Left renal pelvis (tissue), 4 donors: ENCODE data around the gene ANKS1B. TPM values are rescaled to one million over a fixed set of nuclear protein-coding genes. Genes with fewer than 3 reads are reported as not detected.

ENCODE experiments used
- DNase-seq, 4 donors: peaks; one replicate each; pipeline ENCODE4 v3.0.0-alpha.2; 2013; ENCODE audit warnings: low read depth in 4 of 4, low spot score in 3 of 4
- polyA plus RNA-seq, 4 donors: library from polyadenylated mRNA; unstranded; fragments of 120-200 nt; gene quantifications; one replicate each; pipeline ENCODE4 v1.2.1, GENCODE V29; 2013; ENCODE audit not compliant: insufficient read length in 4 of 4

ANKS1B gene
- polyA plus RNA-seq, 4 donors: 3.7 to 6.3 (median 4.7) TPM

GRCh38 chr12:99108924-99109323 lies 875.8 kb downstream of the ANKS1B start:
- DNase-seq: no peak

- DNase-seq: no peak
Observed at GRCh38 chr12:99099786-99100185, 885.0 kb downstream of the ANKS1B start.

DNA sequence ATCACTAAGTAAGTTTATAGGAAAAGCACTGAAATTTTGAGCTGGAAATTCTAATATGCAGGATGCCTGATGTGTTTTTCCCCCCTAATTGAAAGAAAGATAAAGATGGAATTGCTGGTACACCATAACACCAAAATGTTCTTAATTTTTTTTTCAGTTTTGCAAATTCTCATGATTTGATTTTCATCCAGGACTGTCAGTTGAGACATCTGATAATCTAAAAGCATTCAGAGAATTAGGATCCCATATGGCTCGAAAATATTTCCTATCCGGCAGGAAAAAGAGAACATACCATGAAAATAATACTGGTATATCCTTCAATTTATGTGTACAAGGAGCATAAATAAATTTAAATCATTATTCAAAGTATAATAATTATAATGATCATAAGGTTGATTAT lies 887.6 kb downstream of the ANKS1B start:
- no peak for DNase-seq

DNA sequence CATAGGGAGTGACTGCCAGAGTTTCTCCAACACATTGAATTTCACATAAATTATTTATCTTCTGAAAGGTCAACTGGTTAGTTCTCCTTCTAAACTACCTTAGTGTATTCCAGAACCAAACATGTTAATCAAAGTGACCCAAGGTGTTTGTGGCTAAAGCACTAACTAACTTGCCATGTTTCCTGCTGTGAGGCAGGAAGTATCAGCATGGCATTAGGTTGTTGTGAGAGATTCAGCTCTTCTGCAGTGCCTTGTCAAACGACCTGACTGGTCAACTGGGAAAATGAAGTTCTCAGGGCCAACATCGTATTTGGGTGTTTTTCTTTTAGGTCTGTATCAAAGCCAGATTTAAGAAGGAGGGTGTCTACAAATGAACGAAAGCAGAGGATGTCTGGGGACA lies 891.6 kb downstream of the ANKS1B start:
- DNase-seq: no peak

GRCh38 chr12:99092100-99092851 lies 892.5 kb downstream of the ANKS1B start:
- no peak for DNase-seq

DNA sequence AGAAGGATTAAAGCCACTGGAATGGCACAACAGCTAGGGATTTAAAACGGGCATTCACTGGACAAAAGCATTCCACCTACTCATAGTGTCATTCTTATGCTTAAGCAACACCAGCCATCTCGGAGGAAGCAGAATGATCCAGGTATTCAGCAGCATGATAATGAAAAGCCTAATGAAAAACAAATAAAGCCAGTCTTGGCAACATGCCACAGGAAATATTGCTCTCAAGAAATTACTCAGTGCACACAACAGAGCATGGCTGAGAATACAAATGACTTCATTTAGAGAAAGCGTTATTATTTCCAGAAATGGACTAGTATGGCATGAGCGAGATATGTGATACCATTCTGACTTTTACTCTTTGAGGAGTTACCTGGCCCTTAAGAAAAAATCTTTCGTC lies 897.5 kb downstream of the ANKS1B start:
- DNase-seq: peak; percentile 24 to 46 (median 32)

DNA sequence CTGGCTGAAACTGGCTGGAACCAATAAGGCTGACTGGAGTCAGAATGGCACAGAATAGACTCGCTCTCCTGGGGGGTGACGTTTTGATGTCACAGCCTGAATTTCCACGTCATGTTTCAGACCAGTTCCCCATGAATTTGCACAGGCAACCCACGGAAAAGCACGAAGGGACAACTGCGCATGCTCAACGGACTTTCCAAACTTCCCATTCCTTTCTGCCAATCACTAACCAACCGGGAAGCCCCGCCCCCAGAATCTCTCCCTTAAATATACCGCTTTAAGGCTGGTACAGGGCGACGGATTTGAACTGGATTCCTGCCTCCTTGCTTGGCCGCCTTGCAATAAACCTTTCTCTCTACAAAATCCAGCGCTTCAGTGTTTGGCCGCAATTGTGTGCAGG lies 904.9 kb downstream of the ANKS1B start:
- no peak for DNase-seq

DNA sequence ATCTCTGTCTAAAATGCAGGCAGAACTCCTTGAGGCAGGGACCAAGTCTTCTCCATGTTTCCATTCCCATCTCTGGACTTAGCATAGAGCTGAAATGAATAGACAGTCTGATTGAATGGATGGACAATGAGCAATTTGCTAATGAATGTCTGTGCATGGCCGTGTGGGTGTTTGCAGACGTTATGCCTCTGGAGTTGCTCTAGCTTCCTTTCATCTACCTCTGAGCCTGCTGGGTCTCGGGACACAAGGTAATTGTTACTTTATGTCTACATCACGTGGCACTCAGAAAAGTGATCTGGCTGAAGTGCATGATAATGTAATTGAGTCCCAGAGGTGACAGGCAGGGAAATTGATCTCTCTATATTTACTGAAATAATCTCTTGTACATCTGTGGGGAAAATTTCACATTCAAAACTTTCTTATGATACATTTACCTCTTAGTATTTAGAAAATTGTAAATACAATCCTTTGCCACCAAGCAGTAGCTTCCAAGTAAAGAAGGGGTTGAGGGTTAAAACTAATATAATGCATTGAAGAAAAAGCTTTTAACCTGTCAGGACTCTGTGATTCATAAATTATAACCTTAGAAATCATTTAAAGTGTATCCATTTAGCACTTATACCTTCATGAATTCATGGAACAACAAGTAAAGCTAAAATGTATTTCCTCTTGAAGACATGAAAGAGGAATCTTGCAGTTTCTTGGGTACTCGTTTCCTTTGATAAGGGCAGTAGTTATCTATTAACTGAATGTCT lies 915.6 kb downstream of the ANKS1B start:
- no peak for DNase-seq

GRCh38 chr12:99067171-99067785 lies 917.5 kb downstream of the ANKS1B start:
- no peak for DNase-seq

- no peak for DNase-seq
Observed at GRCh38 chr12:99066726-99067125, 918.0 kb downstream of the ANKS1B start.

GRCh38 chr12:99063182-99063581 lies 921.6 kb downstream of the ANKS1B start:
- no peak for DNase-seq

DNA sequence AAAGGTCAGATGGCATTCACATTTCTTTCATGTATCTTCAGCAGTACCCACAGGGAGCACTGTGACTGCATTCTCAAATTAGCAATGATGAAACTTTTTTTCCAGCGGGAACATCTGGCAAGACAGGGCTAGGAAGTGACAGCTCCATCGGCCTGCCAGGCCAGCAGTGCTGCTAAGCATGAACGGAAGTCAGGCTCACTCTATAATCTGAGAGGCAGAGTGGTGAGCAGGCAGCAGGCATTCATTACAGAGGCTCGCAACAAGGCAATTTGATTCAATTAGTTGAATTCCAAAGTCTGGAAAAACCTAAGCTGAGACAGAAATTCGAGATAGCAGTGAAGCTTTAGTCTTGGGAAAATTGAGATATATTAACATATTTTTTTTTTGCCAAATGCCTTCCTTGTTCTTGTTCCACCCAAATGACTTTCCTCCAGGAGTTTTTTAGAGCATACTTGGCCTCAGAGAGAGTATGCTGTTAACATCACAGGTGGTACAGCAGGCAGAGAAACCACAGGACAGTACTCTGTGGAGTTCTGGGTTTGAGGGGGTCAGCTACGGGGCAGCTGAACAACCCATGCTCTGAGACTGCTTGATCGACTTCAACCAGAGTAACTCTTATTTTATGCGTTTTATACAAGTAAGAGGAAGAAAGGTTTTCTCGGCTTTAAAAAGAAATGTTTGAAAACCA lies 924.8 kb downstream of the ANKS1B start:
- peak in 2 of 4 donors; percentile 10 to 40 for DNase-seq

DNA sequence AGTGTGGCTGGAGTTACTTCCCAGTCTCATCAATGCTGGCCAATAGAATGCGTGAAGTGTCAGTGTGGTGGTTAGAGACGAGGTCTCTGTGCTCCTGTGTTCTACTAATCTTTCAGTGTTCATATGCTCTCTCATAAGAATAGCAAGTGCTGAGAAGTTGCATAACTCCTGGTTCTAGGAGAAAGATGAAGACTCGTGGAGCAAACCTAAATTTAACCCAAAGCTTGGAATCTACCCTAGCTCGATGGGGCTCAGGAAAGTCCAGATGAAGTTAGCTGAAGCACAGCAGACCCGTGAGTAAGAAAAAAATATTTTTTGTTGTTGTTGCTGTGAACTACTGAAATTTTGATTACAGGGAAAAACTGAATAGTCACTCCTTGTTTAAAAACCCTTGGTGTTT lies 927.1 kb downstream of the ANKS1B start:
- DNase-seq: no peak

- DNase-seq: no peak
Observed at GRCh38 chr12:99056186-99056585, 928.5 kb downstream of the ANKS1B start.

DNA sequence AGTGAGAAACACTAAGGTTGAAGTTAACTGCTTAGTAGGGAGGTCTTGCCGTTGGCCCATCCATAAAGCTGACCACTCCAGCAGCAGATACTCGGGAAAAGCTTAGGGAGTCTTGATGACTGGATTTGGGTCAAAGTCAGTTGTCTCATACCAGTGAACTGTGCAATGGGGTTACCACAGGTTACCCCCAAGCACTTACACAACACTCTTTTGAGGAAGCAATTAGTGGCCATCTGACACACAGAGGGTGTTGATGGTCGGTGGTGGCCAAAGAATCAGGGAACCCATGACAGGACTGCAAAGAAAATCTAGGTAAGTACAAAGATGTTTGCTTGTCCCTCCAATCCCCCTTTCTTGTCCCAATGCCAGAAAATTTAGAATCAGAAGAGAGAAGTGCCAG lies 929.4 kb downstream of the ANKS1B start:
- no peak for DNase-seq

DNA sequence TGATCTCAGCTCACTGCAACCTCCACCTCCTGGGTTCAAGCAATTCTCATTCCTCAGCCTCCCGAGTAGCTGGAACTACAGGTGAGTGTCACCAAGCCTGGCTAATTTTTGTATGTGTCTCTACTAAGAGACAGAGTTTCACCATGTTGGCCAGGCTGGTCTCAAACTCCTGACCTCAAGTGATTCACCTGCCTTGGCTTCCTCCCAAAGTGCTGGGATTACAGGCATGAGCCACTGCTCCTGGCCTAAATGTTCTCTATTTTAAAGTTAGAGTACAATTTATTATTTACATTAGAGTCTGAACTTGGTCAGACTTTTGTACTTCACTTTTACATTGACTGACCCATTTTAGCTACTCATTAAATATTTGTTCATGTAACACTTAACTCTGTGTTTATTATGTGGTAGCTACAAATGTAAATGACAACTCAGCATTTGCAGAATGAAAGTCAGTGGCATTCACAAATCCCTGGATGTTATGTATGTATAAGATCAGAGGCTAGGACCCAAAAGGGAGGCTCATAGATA lies 930.1 kb downstream of the ANKS1B start:
- no peak for DNase-seq

- no peak for DNase-seq
Observed at GRCh38 chr12:99053616-99054362, 930.9 kb downstream of the ANKS1B start.

DNA sequence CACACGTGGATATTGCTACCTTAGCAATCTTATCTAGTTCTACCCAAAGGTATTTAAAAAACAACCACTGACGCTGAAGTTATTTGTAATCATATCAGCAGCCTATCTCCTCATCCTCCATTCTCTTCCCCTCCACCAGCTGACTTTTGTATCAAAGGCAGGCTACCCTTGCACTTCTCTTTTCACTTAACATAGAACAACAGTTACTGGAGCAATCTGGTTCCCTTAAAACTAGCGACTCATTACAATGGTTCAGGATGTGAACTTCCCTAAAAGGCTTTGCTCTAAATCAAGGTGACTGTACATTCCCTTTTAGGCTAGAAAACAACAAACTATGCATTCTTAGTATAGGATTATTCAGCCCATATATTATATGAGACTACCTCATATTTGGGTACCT lies 935.0 kb downstream of the ANKS1B start:
- DNase-seq: no peak

DNA sequence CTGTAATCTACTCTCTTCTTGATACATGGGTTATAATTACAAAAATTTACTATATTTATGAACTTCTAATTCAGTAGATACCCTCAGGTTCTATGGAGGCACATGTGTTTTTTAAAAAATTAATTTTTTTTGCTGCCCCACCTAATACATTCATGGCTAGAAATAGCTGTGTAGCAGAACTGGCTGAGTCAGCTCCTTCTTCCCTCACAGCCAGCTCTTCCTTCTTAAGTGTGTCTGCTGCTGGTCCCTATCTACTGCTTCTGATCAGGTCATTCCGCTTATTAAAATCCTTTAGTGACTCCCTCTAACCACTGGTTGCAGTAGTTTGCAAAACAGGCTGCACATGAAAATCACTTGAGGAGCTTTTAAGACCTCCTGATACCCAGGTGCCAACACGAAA lies 939.6 kb downstream of the ANKS1B start:
- no peak for DNase-seq

- DNase-seq: peak in 3 of 4 donors; percentile 43 to 49 (median 49)
Observed at GRCh38 chr12:99043319-99043914, 941.3 kb downstream of the ANKS1B start.
